Measurements from ENCODE around the gene ALDH1A3. TPM values are rescaled to one million over a fixed set of nuclear protein-coding genes. Genes with fewer than 3 reads are reported as not detected.

The ALDH1A3 gene
- total RNA-seq, 1 experiment from 2014 or later: 248 TPM

- RAD21 ChIA-PET (ENCODE audit: low non-redundant PET in 1 of 2, low total read pairs in 2 of 2, uncharacterized antibody in 2 of 2, unreplicated experiment in 2 of 2): no interaction called here
- no peak overlapping the region for H3K4me2 ChIP-seq (ENCODE audit: low read length)
- POLR2A ChIA-PET: no interaction called here
- H3K4me3 ChIP-seq (replicated peaks in 1 of 2; ENCODE audit: low read depth in 1 of 2, low read length in 2 of 2): no peak overlapping the region
- CTCF ChIA-PET: interaction anchor here (1.6 kb wide), 1 partner anchor 26 kb away, joined by 4 read pairs; no protein-coding TSS in a partner anchor
- no peaks in the 10 kb centered on the region for H3K79me2 ChIP-seq (ENCODE audit: insufficient read depth, low read length)
- peaks cover 0 to 3% of the 10 kb centered on the region in 2 experiments; a peak in 1 of 4 replicates for H3K4me1 ChIP-seq (ENCODE audit: control insufficient read depth in 1 of 2, insufficient read depth in 2 of 2, low read length in 2 of 2)
- no peaks in the 10 kb centered on the region for H3K9me2 ChIP-seq (ENCODE audit: insufficient read depth)
- H3K27me3 ChIP-seq (ENCODE audit: insufficient read depth, low read length): no peaks in the 10 kb centered on the region
- H3K9me3 ChIP-seq (ENCODE audit: control insufficient read depth in 1 of 2, insufficient read depth in 1 of 2, low read depth in 1 of 2, low read length in 2 of 2): no peaks in the 10 kb centered on the region
- H4K20me1 ChIP-seq (ENCODE audit: insufficient read depth): no peaks in the 10 kb centered on the region
- no peak overlapping the region for H2AFZ ChIP-seq (ENCODE audit: low read depth, low read length, poor library complexity, severe bottlenecking)
- H3K27ac ChIP-seq (ENCODE audit: low read depth, low read length): no peak overlapping the region
- TF ChIP-seq ZFX (IDR thresholded peaks at IDR 0.05) (no peak), MAX (IDR thresholded peaks at IDR 0.05) (no peak), FOSL1 (IDR thresholded peaks at IDR 0.05; ENCODE audit: low read depth) (no peak), EZH2phosphoT487 (IDR thresholded peaks at IDR 0.05; ENCODE audit: borderline replicate concordance) (no peak), EGR1 (IDR thresholded peaks at IDR 0.05; ENCODE audit: low read depth) (no peak)
- no peaks in the 10 kb centered on the region for H3K36me3 ChIP-seq (ENCODE audit: control insufficient read depth in 1 of 2, insufficient read depth in 2 of 2, low read length in 2 of 2)
- H3K9ac ChIP-seq (ENCODE audit: low read length): no peak overlapping the region
- DNase-seq (ENCODE audit: low read depth, low spot score) (no peak), ATAC-seq (no peak)
- BruUV-seq (replicated peaks): no TSS peak
- intact Hi-C loops (cut with micrococcal nuclease): no loop called here
These were observed 64.7 kb downstream of the ALDH1A3 start for GRCh38 chr15:100944244-100944895.

- Histone ChIP-seq H3K36me3 (ENCODE audit: control insufficient read depth in 1 of 2, insufficient read depth in 2 of 2, low read length in 2 of 2) (no peaks in the 10 kb centered on the region), H3K27me3 (ENCODE audit: insufficient read depth, low read length) (no peaks in the 10 kb centered on the region), H3K9me2 (ENCODE audit: insufficient read depth) (no peaks in the 10 kb centered on the region), H3K79me2 (ENCODE audit: insufficient read depth, low read length) (no peaks in the 10 kb centered on the region), H3K27ac (ENCODE audit: low read depth, low read length) (no peak overlapping the region), H2AFZ (ENCODE audit: low read depth, low read length, poor library complexity, severe bottlenecking) (no peak overlapping the region), H3K9ac (ENCODE audit: low read length) (no peak overlapping the region), H3K4me3 (replicated peaks in 1 of 2; ENCODE audit: low read depth in 1 of 2, low read length in 2 of 2) (no peak overlapping the region), H3K4me1 (ENCODE audit: control insufficient read depth in 1 of 2, insufficient read depth in 2 of 2, low read length in 2 of 2) (peaks cover 0 to 3% of the 10 kb centered on the region in 2 experiments; a peak in 1 of 4 replicates), H3K4me2 (ENCODE audit: low read length) (no peak overlapping the region), H3K9me3 (ENCODE audit: control insufficient read depth in 1 of 2, insufficient read depth in 1 of 2, low read depth in 1 of 2, low read length in 2 of 2) (no peaks in the 10 kb centered on the region), H4K20me1 (ENCODE audit: insufficient read depth) (no peaks in the 10 kb centered on the region)
- no peak for DNase-seq (ENCODE audit: low read depth, low spot score)
- intact Hi-C loops (cut with micrococcal nuclease): no loop called here
- BruUV-seq (replicated peaks): no TSS peak
- ChIA-PET RAD21 (ENCODE audit: low non-redundant PET in 1 of 2, low total read pairs in 2 of 2, uncharacterized antibody in 2 of 2, unreplicated experiment in 2 of 2) (no interaction called here), CTCF (interaction anchor here (1.6 kb wide), 1 partner anchor 27 kb away, joined by 4 read pairs; no protein-coding TSS in a partner anchor), POLR2A (no interaction called here)
- no peak for ATAC-seq
- no peak for TF ChIP-seq FOSL1 (IDR thresholded peaks at IDR 0.05; ENCODE audit: low read depth)
- no peak for TF ChIP-seq EGR1 (IDR thresholded peaks at IDR 0.05; ENCODE audit: low read depth)
- TF ChIP-seq EZH2phosphoT487 (IDR thresholded peaks at IDR 0.05; ENCODE audit: borderline replicate concordance): no peak
- TF ChIP-seq YY1 (IDR thresholded peaks at IDR 0.05; ENCODE audit: extremely low read depth, insufficient replicate concordance, low read depth, low read length): no peak
- no peak for TF ChIP-seq ELF1 (IDR thresholded peaks at IDR 0.05; ENCODE audit: borderline replicate concordance, low read depth)
- TF ChIP-seq CBX3 (IDR thresholded peaks at IDR 0.05; ENCODE audit: low read depth): no peak
- TF ChIP-seq ZBTB33 (IDR thresholded peaks at IDR 0.05; ENCODE audit: extremely low read depth, insufficient replicate concordance, low read length): no peak
- TF ChIP-seq EZH2 (IDR thresholded peaks at IDR 0.05): no peak
- TF ChIP-seq RAD21 (IDR thresholded peaks at IDR 0.05; ENCODE audit: low read depth): no peak
- no peak for TF ChIP-seq POLR2AphosphoS5 (IDR thresholded peaks at IDR 0.05; ENCODE audit: low read depth, low read length)
- no peak for TF ChIP-seq REST (IDR thresholded peaks at IDR 0.05; ENCODE audit: low read depth)
- TF ChIP-seq SP1 (IDR thresholded peaks at IDR 0.05; ENCODE audit: low read depth): no peak
- TF ChIP-seq SIN3A (IDR thresholded peaks at IDR 0.05; ENCODE audit: low read depth): no peak
These were observed 65.4 kb downstream of the ALDH1A3 start for GRCh38 chr15:100944986-100945385.

All from HCT116 (cell line).